GM23248 (cell line): Measurements from ENCODE around the gene RALGDS.

Experiments used
- EZH2 ChIP-seq: fragments of 200-600 bp; sonication (generic); IDR thresholded peaks from 2 replicates; pipeline ENCODE4 v1.6.1; 2018; ENCODE audit warnings: antibody characterized with exemption, mild to moderate bottlenecking; ENCODE audit not compliant: insufficient read depth, poor library complexity, severe bottlenecking
- EZH2phosphoT487 ChIP-seq: fragments of 200-600 bp; sonication (generic); IDR thresholded peaks from 2 replicates; pipeline ENCODE4 v1.6.1; 2018; ENCODE audit warnings: antibody characterized with exemption, moderate library complexity, mild to moderate bottlenecking, low read depth; ENCODE audit not compliant: insufficient read depth

DNA sequence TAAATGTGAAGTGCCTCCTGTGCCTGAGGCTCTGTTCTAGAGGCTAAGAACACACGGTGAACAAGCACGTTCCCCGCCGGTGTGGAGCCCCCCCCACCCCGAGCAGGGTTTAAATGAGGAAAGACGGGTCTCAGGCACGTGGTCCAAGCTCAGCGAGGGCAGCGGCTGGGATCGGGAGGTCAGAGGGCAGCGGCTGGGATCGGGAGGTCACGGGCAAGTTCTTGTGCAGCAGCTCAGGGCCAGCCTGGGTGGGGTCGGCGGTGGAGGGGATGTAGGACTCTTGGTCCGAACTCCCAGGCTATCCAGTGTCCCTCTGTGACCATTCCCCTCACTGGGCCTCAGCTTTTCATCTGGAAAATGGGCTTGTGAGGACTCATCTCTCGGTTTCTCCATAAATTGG lies 45.4 kb upstream of the RALGDS start:
- TF ChIP-seq EZH2phosphoT487 (no peak), EZH2 (no peak)
